HG02884 (cell line): ENCODE results near the gene CMSS1.

Source experiments
- ATAC-seq: cut with Tn5 transposase; IDR thresholded peaks from one replicate; pipeline ENCODE4 v1.9.1; 2021; ENCODE audit warnings: mild to moderate bottlenecking, moderate library complexity; ENCODE audit not compliant: unreplicated experiment

The CMSS1 gene

DNA sequence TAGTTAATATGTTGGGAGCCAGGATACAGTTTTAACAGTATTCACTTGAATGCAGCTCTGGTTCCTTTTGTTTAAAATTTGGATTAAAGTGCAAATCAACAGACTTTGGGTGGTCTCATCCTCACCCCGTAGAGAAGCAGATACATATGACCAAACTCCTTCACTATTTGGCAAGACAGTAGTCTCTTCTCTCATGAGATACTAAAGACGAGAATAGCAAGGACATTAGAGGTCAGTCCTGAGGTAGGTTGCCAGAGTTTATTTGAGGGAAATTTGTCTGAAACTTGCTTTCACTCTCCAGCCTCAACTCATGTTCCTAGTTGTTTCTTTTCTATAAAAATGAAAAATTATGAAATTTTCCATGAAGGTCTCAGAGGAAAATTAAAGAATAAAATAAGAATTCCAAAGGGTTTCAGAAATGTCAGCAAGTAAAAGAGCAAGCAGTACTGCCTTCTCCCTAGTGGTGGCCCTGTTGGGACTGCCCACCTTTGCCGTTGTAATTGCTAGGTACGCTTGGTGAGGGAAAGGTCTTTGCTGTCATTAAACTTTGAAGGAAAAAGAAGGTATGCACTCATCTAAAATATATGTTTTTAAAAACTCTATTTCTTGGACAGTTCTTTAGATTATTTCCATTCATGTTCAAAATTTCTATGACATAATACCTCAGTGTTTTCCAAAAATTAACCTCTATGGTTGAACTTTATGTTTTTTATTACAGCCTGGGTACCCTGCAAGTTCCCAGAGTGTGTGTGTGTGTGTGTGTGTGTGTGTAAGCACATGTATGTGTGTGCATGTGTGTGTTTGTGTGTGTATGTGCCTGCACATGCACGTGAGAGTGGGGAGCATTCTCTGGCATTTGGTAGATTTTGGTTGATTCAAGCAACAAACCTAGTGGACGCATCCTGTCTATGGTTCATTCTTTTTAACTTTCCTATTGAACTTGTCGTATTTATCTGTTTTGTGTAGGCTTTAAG, 111.4 kb downstream of the CMSS1 start:
- no peak for ATAC-seq

DNA sequence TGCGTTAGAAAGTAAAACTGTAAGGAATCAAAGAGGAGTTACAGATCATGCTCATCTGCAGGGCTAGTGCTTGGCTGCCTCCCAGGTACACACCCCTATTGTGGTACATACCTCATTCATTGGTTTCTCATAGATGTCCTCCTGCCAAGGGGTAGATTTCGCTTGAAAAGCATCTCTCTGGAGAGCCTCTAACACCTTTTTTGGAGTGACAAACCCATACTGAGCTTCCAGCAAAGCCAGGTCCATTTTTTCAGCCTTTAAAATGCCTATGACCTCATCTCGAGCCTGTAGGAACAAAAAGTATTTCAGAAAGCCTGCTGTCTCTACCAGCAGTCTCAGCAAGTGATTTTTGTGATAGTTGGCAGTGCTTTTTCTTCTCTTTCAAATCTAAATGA, 112.1 kb downstream of the CMSS1 start:
- ATAC-seq = no peak

GRCh38 chr3:99931059-99931458, 113.4 kb downstream of the CMSS1 start:
- ATAC-seq = no peak

GRCh38 chr3:99933971-99934750, 116.5 kb downstream of the CMSS1 start:
- no peak for ATAC-seq

GRCh38 chr3:99934975-99935797, 117.5 kb downstream of the CMSS1 start:
- ATAC-seq = no peak

DNA sequence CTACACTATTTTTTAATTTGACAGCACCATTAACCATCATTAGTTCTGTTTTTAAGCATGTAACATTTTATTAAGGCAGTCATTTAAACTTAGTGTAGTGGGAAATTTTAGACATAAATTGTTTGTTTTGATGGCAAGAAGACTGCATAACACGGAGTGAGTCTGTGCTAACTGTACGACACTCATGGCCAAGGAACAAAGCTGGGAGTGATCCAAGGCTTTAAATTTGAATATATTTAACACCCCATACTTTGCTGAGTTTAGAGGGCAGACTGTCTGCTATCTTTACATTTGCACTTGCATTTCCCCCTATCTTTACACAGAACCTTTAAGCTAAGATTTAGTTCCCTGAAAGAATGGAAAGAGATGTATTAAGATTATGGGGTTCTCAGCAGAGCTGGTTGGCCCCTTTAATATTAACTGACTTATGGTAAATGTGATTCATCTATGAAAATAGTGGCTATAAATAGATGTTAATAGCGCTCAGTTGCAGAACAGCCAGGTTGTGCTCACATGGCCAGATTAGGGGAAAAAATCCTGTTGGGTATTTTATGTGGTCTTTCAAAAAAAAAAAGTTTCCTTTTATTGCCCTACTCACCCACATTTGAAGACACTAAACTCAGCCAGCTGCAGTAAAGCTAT, 120.7 kb downstream of the CMSS1 start:
- no peak for ATAC-seq

- no peak for ATAC-seq
Measured at GRCh38 chr3:99939876-99940275, 122.2 kb downstream of the CMSS1 start.

DNA sequence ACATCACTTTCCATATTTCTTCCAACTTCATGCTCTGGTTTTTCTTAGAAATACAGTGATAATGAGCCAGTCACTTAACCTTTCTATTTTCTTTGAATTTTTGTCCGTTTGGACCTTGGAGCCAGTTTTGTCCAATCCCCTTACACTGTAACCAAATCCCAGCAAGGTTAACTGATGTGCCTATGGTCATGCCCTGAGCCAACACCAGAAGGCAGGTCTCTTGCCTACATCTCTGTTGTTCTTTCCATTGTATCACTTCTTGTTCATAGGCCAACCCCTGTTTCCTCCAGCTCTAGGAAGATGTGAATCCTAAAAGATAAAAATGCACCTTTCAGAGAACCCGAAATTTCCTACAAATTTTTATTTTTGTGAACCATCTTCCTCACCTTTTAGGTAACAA, 122.7 kb downstream of the CMSS1 start:
- no peak for ATAC-seq

GRCh38 chr3:99941211-99941610, 123.5 kb downstream of the CMSS1 start:
- ATAC-seq = no peak

DNA sequence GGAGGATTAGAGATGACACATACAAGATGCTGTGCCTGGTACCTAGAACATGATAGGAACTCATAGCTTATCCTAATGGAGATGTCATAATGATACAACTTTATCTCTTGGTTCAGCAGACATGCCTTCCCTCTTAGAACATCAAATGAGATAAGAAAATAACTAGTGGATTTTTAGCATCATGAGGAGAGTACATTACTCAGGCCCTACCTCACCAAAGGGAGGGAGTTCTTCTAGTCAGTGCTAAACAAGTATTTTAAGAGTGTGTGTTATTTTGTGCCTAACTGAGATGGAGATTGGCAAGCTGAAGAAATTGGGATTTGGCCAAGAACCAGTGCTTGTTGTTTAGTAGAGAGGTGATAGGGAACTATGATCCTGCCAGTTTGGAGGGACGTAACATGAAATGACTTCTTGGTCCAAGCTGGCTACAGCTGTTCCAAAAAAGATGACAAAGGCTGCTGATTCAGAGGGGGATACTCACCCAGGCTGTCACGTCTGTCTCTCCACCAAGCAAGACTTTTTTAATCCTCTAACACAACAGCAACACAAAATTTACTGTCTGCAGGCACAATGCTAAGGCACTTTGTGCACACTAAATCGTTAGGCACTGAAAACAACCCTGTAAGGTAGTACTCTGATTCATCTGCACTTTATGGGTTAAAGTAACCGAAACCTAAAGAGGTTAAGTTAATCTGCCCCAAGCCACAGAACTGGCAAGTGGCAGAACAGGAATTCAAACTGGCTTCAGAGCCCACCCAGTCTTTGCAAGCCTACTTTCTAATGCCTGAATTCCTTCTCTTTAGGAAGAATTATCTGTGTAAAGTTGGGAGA, 126.5 kb downstream of the CMSS1 start:
- ATAC-seq = no peak

DNA sequence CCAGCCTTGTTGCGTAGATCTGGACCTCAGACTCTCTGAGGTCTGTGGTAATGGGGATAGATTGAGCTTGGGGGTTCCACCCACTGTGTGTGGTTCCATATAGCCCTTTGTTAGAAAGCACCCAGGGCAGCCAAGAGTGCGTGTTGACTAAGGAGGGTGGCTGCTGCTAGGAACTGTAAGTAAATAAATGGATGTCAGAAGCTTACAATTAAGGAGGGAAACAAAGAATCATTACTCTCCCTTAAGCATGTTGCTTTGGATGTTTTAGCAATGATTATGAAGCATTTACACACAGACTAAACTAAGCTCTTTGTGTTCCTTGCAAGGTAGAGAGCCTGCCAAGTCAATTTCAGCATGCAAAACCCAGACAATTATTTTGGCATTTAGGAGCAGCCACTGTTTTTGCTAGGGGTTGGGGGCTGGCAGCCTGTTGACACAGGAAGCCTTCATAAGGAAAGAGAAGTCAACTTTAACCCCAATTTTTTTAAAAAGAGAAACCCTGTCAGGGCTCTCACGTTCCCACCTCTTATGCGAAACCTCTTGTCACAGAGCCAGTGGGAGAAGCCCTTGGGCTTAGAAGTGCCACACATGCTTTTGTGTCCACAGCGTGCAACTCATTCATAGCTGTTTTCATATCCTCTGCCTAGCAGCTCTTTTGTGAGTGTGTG, 127.8 kb downstream of the CMSS1 start:
- no peak for ATAC-seq

DNA sequence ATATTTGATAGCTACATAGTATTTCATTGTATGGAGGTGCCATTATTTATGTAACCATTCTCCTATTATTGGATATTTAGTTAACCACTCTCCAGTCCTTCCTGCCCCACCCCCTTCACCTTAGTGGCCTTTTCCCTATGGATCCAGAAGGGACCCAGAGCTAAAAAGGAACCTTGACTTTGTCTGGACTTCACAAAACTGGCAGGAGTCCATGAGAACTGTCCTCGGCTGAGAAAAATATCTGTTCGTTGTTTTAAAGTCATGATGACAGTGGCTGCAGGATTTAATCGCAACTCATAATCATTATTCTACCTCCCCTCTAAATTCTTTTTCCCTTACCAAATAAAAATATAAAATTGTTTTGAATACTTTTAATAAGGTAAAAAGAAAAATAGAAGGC, 129.7 kb downstream of the CMSS1 start:
- no peak for ATAC-seq

DNA sequence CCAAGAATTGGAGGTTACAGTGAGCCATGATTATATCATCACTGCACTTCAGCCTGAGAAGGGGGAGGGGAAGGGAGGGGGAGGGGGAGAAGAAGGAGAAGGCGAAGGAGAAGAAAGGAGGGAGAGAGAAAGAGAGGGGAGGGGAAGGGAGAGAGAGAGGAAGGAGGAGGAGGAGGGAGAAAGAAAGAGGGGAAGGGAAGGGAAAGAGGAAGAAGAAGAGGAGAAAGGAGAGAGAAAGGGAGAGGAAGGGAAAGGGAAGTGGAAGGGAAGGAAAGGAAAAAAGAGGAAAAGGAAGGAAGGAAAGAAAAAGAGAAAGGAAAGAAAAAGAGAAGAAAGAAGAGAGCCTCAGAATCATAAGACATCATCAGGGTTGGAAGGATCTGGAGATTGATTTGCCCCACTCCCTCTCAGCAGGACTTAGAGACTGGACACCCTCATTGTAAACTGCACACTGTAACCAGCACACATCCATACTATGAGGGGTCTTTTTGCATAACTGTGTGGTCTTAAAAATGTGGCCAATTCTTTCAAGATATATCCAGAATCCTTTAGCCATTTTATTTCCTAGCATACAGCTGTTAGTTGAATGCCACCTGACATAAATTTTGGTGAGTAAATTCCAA, 130.9 kb downstream of the CMSS1 start:
- ATAC-seq = no peak

- no peak for ATAC-seq
Measured at GRCh38 chr3:99949956-99950670, 132.5 kb downstream of the CMSS1 start.

DNA sequence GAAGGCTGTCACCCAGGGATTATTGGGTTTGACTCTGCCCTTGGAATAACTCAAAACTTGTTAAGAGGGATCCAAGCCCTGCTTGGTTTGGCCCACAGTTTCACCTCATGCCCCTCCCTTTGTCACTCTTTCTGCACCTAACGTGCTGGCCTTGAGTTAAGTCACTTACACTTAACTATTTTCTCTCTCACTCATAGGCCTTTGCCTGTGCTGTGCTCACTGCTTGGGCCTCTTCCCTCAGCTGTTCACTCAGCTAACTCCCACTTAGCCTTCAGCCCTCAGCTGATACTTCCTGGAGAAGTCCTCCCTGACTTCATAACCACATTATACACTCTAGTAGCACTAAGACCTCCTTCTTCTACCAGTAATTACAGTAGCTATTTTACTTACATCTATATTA, 133.3 kb downstream of the CMSS1 start:
- ATAC-seq = no peak

DNA sequence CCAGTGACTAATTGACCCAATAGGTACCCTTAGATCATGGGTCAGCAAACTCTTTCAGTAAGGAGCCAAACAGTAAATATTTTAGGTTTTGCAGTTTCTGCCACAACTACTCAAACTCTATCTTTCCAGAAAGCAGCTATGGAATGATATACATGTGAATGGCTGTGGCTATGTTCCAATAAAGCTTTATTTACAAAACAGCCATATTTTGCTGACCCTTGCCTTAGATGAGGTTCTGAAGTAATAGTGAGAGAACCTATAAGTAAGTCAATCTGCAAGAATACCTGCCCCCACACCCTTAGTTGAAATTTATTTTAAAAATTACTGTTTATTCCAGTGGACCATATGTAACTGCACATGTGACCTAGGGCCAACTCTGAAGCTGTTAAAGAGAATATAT, 134.0 kb downstream of the CMSS1 start:
- no peak for ATAC-seq

GRCh38 chr3:99952306-99952705, 134.6 kb downstream of the CMSS1 start:
- no peak for ATAC-seq

DNA sequence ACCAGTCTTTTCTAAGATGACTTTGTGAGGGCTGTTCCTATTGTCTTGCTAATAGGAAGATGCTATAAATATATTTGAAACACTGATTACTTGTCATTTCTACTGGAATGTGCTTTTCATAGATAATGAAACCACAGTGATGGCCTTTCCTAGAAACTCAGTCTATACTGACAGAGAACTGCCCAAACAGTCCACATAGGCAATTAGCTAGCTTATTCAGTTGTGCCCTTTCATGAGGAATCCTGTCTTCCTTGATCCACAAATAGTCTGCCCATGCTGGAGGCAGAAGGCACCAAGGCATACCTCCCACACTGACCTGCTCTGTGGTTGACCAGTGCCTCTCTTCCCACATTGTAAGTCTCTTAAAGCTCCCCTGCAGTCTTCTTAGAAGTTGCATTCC, 135.9 kb downstream of the CMSS1 start:
- no peak for ATAC-seq
